Measurements from ENCODE around the gene PTX4.

PTX4 gene

DNA sequence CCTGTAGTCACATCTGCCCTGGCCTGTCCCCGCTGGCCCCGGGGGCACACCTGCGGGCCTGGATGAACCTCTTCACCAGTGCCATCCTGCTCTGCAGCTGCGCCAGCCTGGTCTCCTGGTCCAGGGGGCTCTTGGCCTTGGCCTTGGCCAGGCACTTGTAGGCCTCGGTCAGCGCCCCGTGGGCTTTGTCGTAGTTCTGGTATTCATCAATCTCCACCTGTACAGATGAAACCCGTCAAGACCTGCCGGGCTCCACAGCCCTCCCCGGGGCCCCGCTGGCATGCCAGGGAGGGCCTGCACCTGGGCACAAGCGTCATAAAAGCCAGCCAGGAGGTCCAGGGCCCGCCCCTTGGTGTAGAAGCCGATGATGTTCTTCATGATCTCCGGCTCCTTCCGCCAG is 31.1 kb upstream of the PTX4 start:
- H2BK120ac ChIP-seq (ENCODE audit: insufficient read depth, low read length, poor library complexity): no peak overlapping the region
- no peaks in the 10 kb centered on the region for H3K79me2 ChIP-seq (ENCODE audit: control insufficient read depth, insufficient read depth, low read length, poor library complexity)
- H3K23ac ChIP-seq (ENCODE audit: low read length): no peak overlapping the region
- no peak overlapping the region for H4K8ac ChIP-seq (ENCODE audit: low read depth, low read length)
- H3K36me3 ChIP-seq (ENCODE audit: control insufficient read depth in 1 of 2, insufficient read depth in 2 of 2, low read length in 2 of 2): peaks cover 20 to 26% of the 10 kb centered on the region in 2 experiments
- no peak overlapping the region for H3K4me2 ChIP-seq (ENCODE audit: low read length)
- H2AK5ac ChIP-seq (ENCODE audit: low read length): no peak overlapping the region
- H2BK5ac ChIP-seq (ENCODE audit: low read depth, low read length, poor library complexity): no peak overlapping the region
- H3K9ac ChIP-seq (ENCODE audit: low read length): no peak overlapping the region
- H3K18ac ChIP-seq (ENCODE audit: low read length): no peak overlapping the region
- H4K12ac ChIP-seq (ENCODE audit: low read depth, low read length): no peak overlapping the region
- H3K79me1 ChIP-seq (ENCODE audit: low read length): no peaks in the 10 kb centered on the region
- H3K27me3 ChIP-seq (ENCODE audit: insufficient read depth, low read length): no peaks in the 10 kb centered on the region
- H3K4ac ChIP-seq (ENCODE audit: low read depth, low read length): no peak overlapping the region
- H3K14ac ChIP-seq (ENCODE audit: low read length): no peak overlapping the region
- H2AFZ ChIP-seq (ENCODE audit: insufficient read depth, low read length, poor library complexity): no peak overlapping the region
- no peak overlapping the region for H4K91ac ChIP-seq (ENCODE audit: low read depth, low read length)
- peaks cover 4% of the 10 kb centered on the region for H3K9me3 ChIP-seq (ENCODE audit: insufficient read depth, low read depth, low read length)
- H3K4me3 ChIP-seq (ENCODE audit: low read depth, low read length): no peak overlapping the region
- no peak for DNase-seq
- no CpG with 5 or more reads among the region's 17 CpGs for WGBS (ENCODE audit: extremely low coverage, insufficient coverage, insufficient read length)
- no peaks in the 10 kb centered on the region for H3K4me1 ChIP-seq (ENCODE audit: control insufficient read depth in 1 of 2, insufficient read depth in 2 of 2, low read length in 2 of 2)
- H3K27ac ChIP-seq (ENCODE audit: low read depth, low read length): no peak overlapping the region
- H2BK12ac ChIP-seq (ENCODE audit: low read length): no peak overlapping the region

DNA sequence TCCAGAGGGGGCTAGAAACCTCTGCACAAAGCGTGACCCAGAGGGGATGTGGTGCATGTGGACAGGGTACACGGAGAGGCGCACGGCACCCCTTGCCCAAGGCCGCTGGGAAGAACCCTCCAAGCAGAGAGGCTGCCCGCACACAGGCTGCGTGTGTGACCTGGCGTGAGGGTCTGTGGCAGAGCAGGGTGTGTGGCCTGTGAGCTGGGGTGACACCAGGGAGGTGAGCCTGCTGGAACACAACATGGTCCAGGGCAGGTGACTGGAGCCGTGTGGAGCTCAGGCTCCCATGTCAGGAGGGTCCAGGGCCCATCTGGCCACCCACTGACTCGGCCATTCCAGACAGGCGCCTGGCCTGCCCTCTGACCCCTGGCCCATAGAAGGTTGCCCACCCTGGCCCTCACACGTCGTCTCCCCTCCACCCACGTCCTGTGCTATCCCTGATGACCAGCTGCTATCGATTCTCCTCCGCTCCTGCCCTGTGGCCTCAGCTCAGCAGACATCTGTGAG is 29.9 kb upstream of the PTX4 start:
- no peak overlapping the region for H3K14ac ChIP-seq (ENCODE audit: low read length)
- H3K18ac ChIP-seq (ENCODE audit: low read length): no peak overlapping the region
- no peaks in the 10 kb centered on the region for H3K79me1 ChIP-seq (ENCODE audit: low read length)
- H4K8ac ChIP-seq (ENCODE audit: low read depth, low read length): no peak overlapping the region
- H2BK120ac ChIP-seq (ENCODE audit: insufficient read depth, low read length, poor library complexity): no peak overlapping the region
- WGBS (ENCODE audit: extremely low coverage, insufficient coverage, insufficient read length): no CpG with 5 or more reads among the region's 16 CpGs
- H2BK5ac ChIP-seq (ENCODE audit: low read depth, low read length, poor library complexity): no peak overlapping the region
- H4K12ac ChIP-seq (ENCODE audit: low read depth, low read length): no peak overlapping the region
- H3K27ac ChIP-seq (ENCODE audit: low read depth, low read length): no peak overlapping the region
- no peak overlapping the region for H3K4ac ChIP-seq (ENCODE audit: low read depth, low read length)
- H3K36me3 ChIP-seq (ENCODE audit: control insufficient read depth in 1 of 2, insufficient read depth in 2 of 2, low read length in 2 of 2): peaks cover 17 to 24% of the 10 kb centered on the region in 2 experiments
- H2AK5ac ChIP-seq (ENCODE audit: low read length): no peak overlapping the region
- no peak for DNase-seq
- no peak overlapping the region for H3K9ac ChIP-seq (ENCODE audit: low read length)
- H3K9me3 ChIP-seq (ENCODE audit: insufficient read depth, low read depth, low read length): peaks cover 6% of the 10 kb centered on the region
- H3K4me2 ChIP-seq (ENCODE audit: low read length): no peak overlapping the region
- H3K79me2 ChIP-seq (ENCODE audit: control insufficient read depth, insufficient read depth, low read length, poor library complexity): no peaks in the 10 kb centered on the region
- H3K23ac ChIP-seq (ENCODE audit: low read length): no peak overlapping the region
- H2BK12ac ChIP-seq (ENCODE audit: low read length): no peak overlapping the region
- no peaks in the 10 kb centered on the region for H3K4me1 ChIP-seq (ENCODE audit: control insufficient read depth in 1 of 2, insufficient read depth in 2 of 2, low read length in 2 of 2)
- no peak overlapping the region for H2AFZ ChIP-seq (ENCODE audit: insufficient read depth, low read length, poor library complexity)
- no peak overlapping the region for H3K4me3 ChIP-seq (ENCODE audit: low read depth, low read length)
- H4K91ac ChIP-seq (ENCODE audit: low read depth, low read length): no peak overlapping the region
- H3K27me3 ChIP-seq (ENCODE audit: insufficient read depth, low read length): no peaks in the 10 kb centered on the region

DNA sequence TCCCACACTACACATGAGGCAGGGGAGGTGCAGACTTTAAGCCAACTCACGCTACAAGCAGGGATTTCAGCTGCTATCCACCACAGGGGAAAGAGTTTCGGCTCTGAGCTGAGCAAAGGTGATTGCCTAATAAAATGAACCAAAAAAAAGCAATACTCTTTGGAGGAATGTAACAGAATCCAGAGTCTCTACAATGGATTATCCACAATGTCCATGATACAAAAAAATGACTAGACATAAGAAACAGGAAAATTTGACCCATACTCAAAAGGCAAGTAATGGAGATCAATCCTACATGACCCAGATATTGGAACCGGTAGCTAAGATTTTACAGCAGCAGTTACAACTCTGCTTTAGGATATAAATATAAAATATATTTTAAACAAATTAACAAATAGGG is 25.8 kb upstream of the PTX4 start:
- H3K4me1 ChIP-seq (ENCODE audit: control insufficient read depth in 1 of 2, insufficient read depth in 2 of 2, low read length in 2 of 2): no peaks in the 10 kb centered on the region
- no peak overlapping the region for H3K23ac ChIP-seq (ENCODE audit: low read length)
- H3K4me3 ChIP-seq (ENCODE audit: low read depth, low read length): no peak overlapping the region
- H2AFZ ChIP-seq (ENCODE audit: insufficient read depth, low read length, poor library complexity): no peak overlapping the region
- no peak overlapping the region for H3K27ac ChIP-seq (ENCODE audit: low read depth, low read length)
- no peak overlapping the region for H2BK5ac ChIP-seq (ENCODE audit: low read depth, low read length, poor library complexity)
- H4K8ac ChIP-seq (ENCODE audit: low read depth, low read length): no peak overlapping the region
- no peaks in the 10 kb centered on the region for H3K27me3 ChIP-seq (ENCODE audit: insufficient read depth, low read length)
- peaks cover 19 to 23% of the 10 kb centered on the region in 2 experiments for H3K36me3 ChIP-seq (ENCODE audit: control insufficient read depth in 1 of 2, insufficient read depth in 2 of 2, low read length in 2 of 2)
- no CpG with 5 or more reads among the region's 3 CpGs for WGBS (ENCODE audit: extremely low coverage, insufficient coverage, insufficient read length)
- H3K4me2 ChIP-seq (ENCODE audit: low read length): no peak overlapping the region
- H4K12ac ChIP-seq (ENCODE audit: low read depth, low read length): no peak overlapping the region
- H3K9me3 ChIP-seq (ENCODE audit: insufficient read depth, low read depth, low read length): peaks cover 4% of the 10 kb centered on the region
- no peak for DNase-seq
- H2BK12ac ChIP-seq (ENCODE audit: low read length): no peak overlapping the region
- no peaks in the 10 kb centered on the region for H3K79me2 ChIP-seq (ENCODE audit: control insufficient read depth, insufficient read depth, low read length, poor library complexity)
- H2AK5ac ChIP-seq (ENCODE audit: low read length): no peak overlapping the region
- H3K79me1 ChIP-seq (ENCODE audit: low read length): no peaks in the 10 kb centered on the region
- no peak overlapping the region for H4K91ac ChIP-seq (ENCODE audit: low read depth, low read length)
- H2BK120ac ChIP-seq (ENCODE audit: insufficient read depth, low read length, poor library complexity): no peak overlapping the region
- H3K18ac ChIP-seq (ENCODE audit: low read length): no peak overlapping the region
- H3K14ac ChIP-seq (ENCODE audit: low read length): no peak overlapping the region
- H3K9ac ChIP-seq (ENCODE audit: low read length): no peak overlapping the region
- H3K4ac ChIP-seq (ENCODE audit: low read depth, low read length): no peak overlapping the region

DNA sequence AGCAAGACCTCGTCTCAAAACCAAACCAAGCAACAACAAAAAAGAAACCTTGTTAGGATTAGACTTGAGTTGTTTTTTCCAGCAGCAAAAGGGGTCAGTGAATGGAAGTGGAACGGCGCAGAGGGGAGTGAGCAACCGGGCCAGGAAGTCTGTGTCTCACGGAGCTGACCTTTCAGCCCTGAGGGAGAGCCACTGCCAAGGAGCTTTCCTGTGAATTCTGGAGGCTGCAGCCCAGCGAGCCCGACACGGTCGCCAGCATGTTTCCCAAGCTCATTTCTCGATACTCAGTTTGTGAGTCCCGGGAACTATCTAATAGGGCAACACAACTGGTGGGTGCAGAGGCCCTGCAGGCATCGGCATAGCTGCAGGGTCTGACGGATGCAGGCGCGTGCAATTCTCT is 24.0 kb upstream of the PTX4 start:
- Histone ChIP-seq H3K36me3 (ENCODE audit: control insufficient read depth in 1 of 2, insufficient read depth in 2 of 2, low read length in 2 of 2) (peaks cover 27 to 30% of the 10 kb centered on the region in 2 experiments), H3K9me3 (ENCODE audit: insufficient read depth, low read depth, low read length) (peaks cover 3% of the 10 kb centered on the region), H3K4me2 (ENCODE audit: low read length) (no peak overlapping the region), H3K79me2 (ENCODE audit: control insufficient read depth, insufficient read depth, low read length, poor library complexity) (no peaks in the 10 kb centered on the region), H3K27ac (ENCODE audit: low read depth, low read length) (no peak overlapping the region), H3K9ac (ENCODE audit: low read length) (no peak overlapping the region), H4K8ac (ENCODE audit: low read depth, low read length) (no peak overlapping the region), H3K18ac (ENCODE audit: low read length) (no peak overlapping the region), H2BK12ac (ENCODE audit: low read length) (no peak overlapping the region), H3K4ac (ENCODE audit: low read depth, low read length) (no peak overlapping the region), H3K79me1 (ENCODE audit: low read length) (no peaks in the 10 kb centered on the region), H2BK5ac (ENCODE audit: low read depth, low read length, poor library complexity) (no peak overlapping the region), H4K12ac (ENCODE audit: low read depth, low read length) (no peak overlapping the region), H2BK120ac (ENCODE audit: insufficient read depth, low read length, poor library complexity) (no peak overlapping the region), H3K27me3 (ENCODE audit: insufficient read depth, low read length) (no peaks in the 10 kb centered on the region), H3K4me1 (ENCODE audit: control insufficient read depth in 1 of 2, insufficient read depth in 2 of 2, low read length in 2 of 2) (no peaks in the 10 kb centered on the region), H4K91ac (ENCODE audit: low read depth, low read length) (no peak overlapping the region), H3K4me3 (ENCODE audit: low read depth, low read length) (no peak overlapping the region), H3K23ac (ENCODE audit: low read length) (no peak overlapping the region), H2AFZ (ENCODE audit: insufficient read depth, low read length, poor library complexity) (no peak overlapping the region), H3K14ac (ENCODE audit: low read length) (no peak overlapping the region), H2AK5ac (ENCODE audit: low read length) (no peak overlapping the region)
- WGBS (ENCODE audit: extremely low coverage, insufficient coverage, insufficient read length): no CpG with 5 or more reads among the region's 15 CpGs
- no peak for DNase-seq

All from trophoblast cell (in vitro differentiated cells and primary cell).